Measurements from ENCODE around the gene ARAP3.

ARAP3 gene

GRCh38 chr5:141665995-141666940, 15.8 kb downstream of the ARAP3 start:
- Histone ChIP-seq H3K27me3 (replicated peaks; ENCODE audit: control insufficient read depth, insufficient read depth, low read length) (no peaks in the 10 kb centered on the region; the same call in 1 of the 2 replicates), H3K4me3 (replicated peaks; ENCODE audit: low read depth, low read length) (no peak overlapping the region), H3K36me3 (ENCODE audit: control insufficient read depth, insufficient read depth, low read length) (no peaks in the 10 kb centered on the region)
- DNase-seq (ENCODE audit: extremely low read depth, insufficient read length) = no peak
- TF ChIP-seq CTCF (IDR thresholded peaks at IDR 0.05; ENCODE audit: insufficient read depth, low read length, poor library complexity, severe bottlenecking) = no peak

- Histone ChIP-seq H3K36me3 (ENCODE audit: control insufficient read depth, insufficient read depth, low read length) (no peaks in the 10 kb centered on the region), H3K27me3 (replicated peaks; ENCODE audit: control insufficient read depth, insufficient read depth, low read length) (no peaks in the 10 kb centered on the region; the same call in 1 of the 2 replicates), H3K4me3 (replicated peaks; ENCODE audit: low read depth, low read length) (no peak overlapping the region)
- peak; percentile 50 for DNase-seq (ENCODE audit: extremely low read depth, insufficient read length)
- peak; percentile 96 for TF ChIP-seq CTCF (IDR thresholded peaks at IDR 0.05; ENCODE audit: insufficient read depth, low read length, poor library complexity, severe bottlenecking)
These were observed 17.1 kb downstream of the ARAP3 start for GRCh38 chr5:141664733-141665461.

GRCh38 chr5:141663506-141663905, 18.5 kb downstream of the ARAP3 start:
- no peak for TF ChIP-seq CTCF (IDR thresholded peaks at IDR 0.05; ENCODE audit: insufficient read depth, low read length, poor library complexity, severe bottlenecking)
- no peaks in the 10 kb centered on the region for H3K36me3 ChIP-seq (ENCODE audit: control insufficient read depth, insufficient read depth, low read length)
- H3K27me3 ChIP-seq (replicated peaks; ENCODE audit: control insufficient read depth, insufficient read depth, low read length) = no peaks in the 10 kb centered on the region; the same call in 1 of the 2 replicates
- no peak for DNase-seq (ENCODE audit: extremely low read depth, insufficient read length)
- no peak overlapping the region for H3K4me3 ChIP-seq (replicated peaks; ENCODE audit: low read depth, low read length)

GRCh38 chr5:141662028-141662427, 20.0 kb downstream of the ARAP3 start:
- no peak for TF ChIP-seq CTCF (IDR thresholded peaks at IDR 0.05; ENCODE audit: insufficient read depth, low read length, poor library complexity, severe bottlenecking)
- no peak for DNase-seq (ENCODE audit: extremely low read depth, insufficient read length)
- Histone ChIP-seq H3K36me3 (ENCODE audit: control insufficient read depth, insufficient read depth, low read length) (no peaks in the 10 kb centered on the region), H3K4me3 (replicated peaks; ENCODE audit: low read depth, low read length) (no peak overlapping the region), H3K27me3 (replicated peaks; ENCODE audit: control insufficient read depth, insufficient read depth, low read length) (no peaks in the 10 kb centered on the region; the same call in 1 of the 2 replicates)

GRCh38 chr5:141657937-141658545, 24.0 kb downstream of the ARAP3 start:
- DNase-seq (ENCODE audit: extremely low read depth, insufficient read length) = peak; percentile 41
- Histone ChIP-seq H3K36me3 (ENCODE audit: control insufficient read depth, insufficient read depth, low read length) (no peaks in the 10 kb centered on the region), H3K4me3 (replicated peaks; ENCODE audit: low read depth, low read length) (no peak overlapping the region)

More at GRCh38 chr5:141657937-141658545, 24.0 kb downstream of the ARAP3 start:
- TF ChIP-seq CTCF (IDR thresholded peaks at IDR 0.05; ENCODE audit: insufficient read depth, low read length, poor library complexity, severe bottlenecking) = no peak
- no peaks in the 10 kb centered on the region; the same call in 1 of the 2 replicates for H3K27me3 ChIP-seq (replicated peaks; ENCODE audit: control insufficient read depth, insufficient read depth, low read length)
